OCI-LY3 (cell line): ENCODE data around the gene WDR27.

ENCODE experiments used
- H2AFZ ChIP-seq: fragments of 200-600, 300-600 bp; shearing (Covaris generic); 2 replicates; pipeline ENCODE4 v1.6.0; 2014; ENCODE audit warnings: antibody characterized with exemption, low read depth, low read length
- H3K27ac ChIP-seq: fragments of 200-600, 300-600 bp; sonication (generic); 2 replicates; pipeline ENCODE4 v1.5.1; 2014; ENCODE audit warnings: mild to moderate bottlenecking, low read length, moderate library complexity, mixed read lengths
- H3K27me3 ChIP-seq: fragments of 200-600, 300-600 bp; sonication (generic); 2 replicates; pipeline ENCODE4 v1.6.1; 2014; ENCODE audit warnings: low read depth, low read length, mixed read lengths
- H3K36me3 ChIP-seq: fragments of 200-600, 300-600 bp; sonication (generic); replicated peaks from 2 replicates; pipeline ENCODE3; 2014; ENCODE audit warnings: low read depth, low read length, mixed read lengths
- H3K4me1 ChIP-seq: fragments of 300-600, 200-600 bp; sonication (generic); 2 replicates; pipeline ENCODE4 v1.6.1; 2014; ENCODE audit warnings: low read length, mixed read lengths
- H3K4me2 ChIP-seq: fragments of 200-600, 300-600 bp; sonication (generic); 2 replicates; pipeline ENCODE4 v1.6.1; 2014; ENCODE audit warnings: low read length, mixed read lengths
- H3K4me3 ChIP-seq: fragments of 300-600, 200-600 bp; sonication (generic); 2 replicates; pipeline ENCODE4 v1.5.1; 2014; ENCODE audit warnings: antibody characterized with exemption, mild to moderate bottlenecking, low read length, moderate library complexity
- H3K79me2 ChIP-seq: fragments of 300-600, 200-600 bp; shearing (Covaris generic); 2 replicates; pipeline ENCODE4 v1.6.1; 2014; ENCODE audit warnings: mild to moderate bottlenecking, low read length, mixed read lengths
- H3K9ac ChIP-seq: fragments of 300-600, 200-600 bp; shearing (Covaris generic); 2 replicates; pipeline ENCODE4 v1.6.0; 2014; ENCODE audit warnings: mild to moderate bottlenecking, low read length, moderate library complexity
- H3K9me3 ChIP-seq: fragments of 200-600, 300-600 bp; shearing (Covaris generic); 2 replicates; pipeline ENCODE4 v1.6.1; 2014; ENCODE audit warnings: low read length, mixed read lengths; ENCODE audit not compliant: insufficient read depth
- H4K20me1 ChIP-seq: fragments of 200-600, 300-600 bp; sonication (generic); 2 replicates; pipeline ENCODE4 v1.6.1; 2016; ENCODE audit warnings: low read length, mixed read lengths; ENCODE audit not compliant: insufficient read depth
- EZH2phosphoT487 ChIP-seq: fragments of 200-600 bp; shearing (Covaris generic); IDR thresholded peaks from 2 replicates; pipeline ENCODE4 v1.6.1; 2018; ENCODE audit warnings: antibody characterized with exemption, mixed run types, low read depth
- TF ChIP-seq, protein P1 (sequence below): fragments of 200-600, 300-600 bp; sonication (generic); IDR thresholded peaks from 2 replicates; pipeline ENCODE4 v1.5.1; 2014; ENCODE audit warnings: antibody characterized with exemption, low read length, low read depth

Gene WDR27

GRCh38 chr6:169429001-169429400 lies 272.8 kb downstream of the WDR27 start:
- H2AFZ ChIP-seq = no peak overlapping the region
- no peaks in the 10 kb centered on the region for H3K27me3 ChIP-seq
- no peak overlapping the region for H3K27ac ChIP-seq
- H3K9ac ChIP-seq = no peak overlapping the region
- H3K4me1 ChIP-seq = no peaks in the 10 kb centered on the region
- TF ChIP-seq, protein P1, sequence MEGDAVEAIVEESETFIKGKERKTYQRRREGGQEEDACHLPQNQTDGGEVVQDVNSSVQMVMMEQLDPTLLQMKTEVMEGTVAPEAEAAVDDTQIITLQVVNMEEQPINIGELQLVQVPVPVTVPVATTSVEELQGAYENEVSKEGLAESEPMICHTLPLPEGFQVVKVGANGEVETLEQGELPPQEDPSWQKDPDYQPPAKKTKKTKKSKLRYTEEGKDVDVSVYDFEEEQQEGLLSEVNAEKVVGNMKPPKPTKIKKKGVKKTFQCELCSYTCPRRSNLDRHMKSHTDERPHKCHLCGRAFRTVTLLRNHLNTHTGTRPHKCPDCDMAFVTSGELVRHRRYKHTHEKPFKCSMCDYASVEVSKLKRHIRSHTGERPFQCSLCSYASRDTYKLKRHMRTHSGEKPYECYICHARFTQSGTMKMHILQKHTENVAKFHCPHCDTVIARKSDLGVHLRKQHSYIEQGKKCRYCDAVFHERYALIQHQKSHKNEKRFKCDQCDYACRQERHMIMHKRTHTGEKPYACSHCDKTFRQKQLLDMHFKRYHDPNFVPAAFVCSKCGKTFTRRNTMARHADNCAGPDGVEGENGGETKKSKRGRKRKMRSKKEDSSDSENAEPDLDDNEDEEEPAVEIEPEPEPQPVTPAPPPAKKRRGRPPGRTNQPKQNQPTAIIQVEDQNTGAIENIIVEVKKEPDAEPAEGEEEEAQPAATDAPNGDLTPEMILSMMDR = no peak
- TF ChIP-seq EZH2phosphoT487 = no peak
- H4K20me1 ChIP-seq = no peaks in the 10 kb centered on the region
- H3K79me2 ChIP-seq = no peaks in the 10 kb centered on the region
- H3K4me3 ChIP-seq = no peak overlapping the region
- no peaks in the 10 kb centered on the region for H3K36me3 ChIP-seq
- H3K9me3 ChIP-seq = no peaks in the 10 kb centered on the region
- H3K4me2 ChIP-seq = no peak overlapping the region

- Histone ChIP-seq H3K9ac (no peak overlapping the region), H3K4me2 (no peak overlapping the region), H4K20me1 (no peaks in the 10 kb centered on the region), H3K4me1 (no peaks in the 10 kb centered on the region), H2AFZ (no peak overlapping the region), H3K27me3 (no peaks in the 10 kb centered on the region), H3K4me3 (no peak overlapping the region), H3K9me3 (no peaks in the 10 kb centered on the region), H3K79me2 (no peaks in the 10 kb centered on the region), H3K27ac (no peak overlapping the region), H3K36me3 (no peaks in the 10 kb centered on the region)
- TF ChIP-seq, protein P1 = no peak
- no peak for TF ChIP-seq EZH2phosphoT487
These were observed 273.3 kb downstream of the WDR27 start for GRCh38 chr6:169428532-169428931.

DNA sequence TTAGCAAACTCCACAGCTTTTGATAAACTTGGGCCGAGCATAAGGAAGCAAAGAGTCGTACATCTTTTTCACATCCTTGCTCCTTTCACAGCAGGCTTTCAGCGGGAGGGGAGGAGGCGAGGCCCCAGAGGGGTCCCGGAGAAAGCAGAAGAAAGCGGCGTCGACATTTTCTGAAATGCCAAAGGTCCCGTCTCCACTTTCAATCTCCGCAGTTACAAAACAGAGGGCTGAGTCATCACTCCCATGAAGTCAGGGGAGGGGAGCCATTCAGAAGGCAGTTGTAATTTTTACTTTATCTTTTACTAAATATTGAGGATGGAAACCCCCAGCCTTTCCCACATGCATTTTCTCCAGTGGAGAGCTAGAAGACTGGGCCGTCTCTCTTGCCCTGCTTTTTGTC lies 274.0 kb downstream of the WDR27 start:
- no peak overlapping the region for H3K9ac ChIP-seq
- no peaks in the 10 kb centered on the region for H4K20me1 ChIP-seq
- no peaks in the 10 kb centered on the region for H3K36me3 ChIP-seq
- H3K4me3 ChIP-seq = no peak overlapping the region
- no peak overlapping the region for H3K4me2 ChIP-seq
- TF ChIP-seq, protein P1 = no peak
- no peak for TF ChIP-seq EZH2phosphoT487
- H2AFZ ChIP-seq = no peak overlapping the region
- H3K9me3 ChIP-seq = no peaks in the 10 kb centered on the region
- H3K79me2 ChIP-seq = no peaks in the 10 kb centered on the region
- H3K4me1 ChIP-seq = no peaks in the 10 kb centered on the region
- H3K27ac ChIP-seq = no peak overlapping the region
- H3K27me3 ChIP-seq = no peaks in the 10 kb centered on the region

- no peaks in the 10 kb centered on the region for H3K4me1 ChIP-seq
These were observed 275.2 kb downstream of the WDR27 start for GRCh38 chr6:169426611-169427010.

More at GRCh38 chr6:169426611-169427010, 275.2 kb downstream of the WDR27 start:
- Histone ChIP-seq H2AFZ (no peak overlapping the region), H3K4me2 (no peak overlapping the region), H3K9me3 (no peaks in the 10 kb centered on the region), H3K27ac (no peak overlapping the region), H3K9ac (no peak overlapping the region), H3K36me3 (no peaks in the 10 kb centered on the region), H3K4me3 (no peak overlapping the region), H3K79me2 (no peaks in the 10 kb centered on the region), H3K27me3 (no peaks in the 10 kb centered on the region), H4K20me1 (no peaks in the 10 kb centered on the region)
- TF ChIP-seq EZH2phosphoT487 = no peak
- TF ChIP-seq, protein P1 = no peak
